Upper lobe of left lung (tissue), 4 donors: ENCODE measurements around the gene IQCN.

ENCODE experiments used
- CTCF ChIP-seq, 6 experiments: fragments of 450-650 bp in 4 of 6; fragments of 200-600 bp in 2 of 6; sonication (generic) in 2 of 6; IDR thresholded peaks; one replicate each; pipeline ENCODE4 v1.5.1; 2016 to 2019; ENCODE audit warnings: antibody characterized with exemption in 6 of 6
- POLR2A ChIP-seq, 4 donors: fragments of 450-650 bp; IDR thresholded peaks; one replicate each; pipeline ENCODE4 v1.5.1; 2016 to 2017; ENCODE audit warnings: antibody characterized with exemption in 4 of 4, mild to moderate bottlenecking in 2 of 4
- POLR2AphosphoS5 ChIP-seq, 2 donors: sonication (generic); formaldehyde crosslinking; IDR thresholded peaks; one replicate each; pipeline ENCODE4 v1.5.1; 2017; ENCODE audit warnings: antibody characterized with exemption in 2 of 2

- TF ChIP-seq POLR2AphosphoS5 (IDR thresholded peaks at IDR 0.05) (no peak), CTCF (IDR thresholded peaks at IDR 0.05) (no peak), POLR2A (IDR thresholded peaks at IDR 0.05) (no peak)
Observed at GRCh38 chr19:18283338-18283737, 9.1 kb upstream of the IQCN start.
